GM23338 (cell line): ENCODE measurements around the gene PAX5. TPM values are rescaled to one million over a fixed set of nuclear protein-coding genes. Genes with fewer than 3 reads are reported as not detected.
A peak's percentile ranks its signal among the peaks of the same experiment; 100 is the strongest.

Experiments used
- ATAC-seq: fragments of 200-7000 bp; cut with Tn5 transposase; 3 replicates; pipeline ENCODE4 v1.9.1; 2020
- DNase-seq: peaks from one replicate; pipeline ENCODE4 v3.0.0-alpha.2; 2015; ENCODE audit warnings: low spot score
- H2AFZ ChIP-seq: fragments of 200-600 bp; sonication (generic); 2 replicates; pipeline ENCODE4 v1.8.0; 2016; ENCODE audit warnings: antibody characterized with exemption, mild to moderate bottlenecking, moderate library complexity
- H3F3A ChIP-seq: fragments of 200-600 bp; sonication (generic); replicated peaks from 2 replicates; pipeline ENCODE4 v1.8.0; 2017; ENCODE audit warnings: antibody characterized with exemption, mixed run types, low read depth
- H3K27ac ChIP-seq: fragments of 200-600 bp; sonication (generic); 2 replicates; pipeline ENCODE4 v1.6.1; 2016; ENCODE audit warnings: low read depth
- H3K27me3 ChIP-seq: fragments of 200-600 bp; sonication (generic); 2 replicates; pipeline ENCODE4 v1.8.0; 2016; ENCODE audit warnings: mild to moderate bottlenecking, mixed run types, moderate library complexity; ENCODE audit not compliant: insufficient read depth
- H3K36me3 ChIP-seq: fragments of 200-600 bp; sonication (generic); 2 replicates; pipeline ENCODE4 v1.8.0; 2016; ENCODE audit warnings: mild to moderate bottlenecking; ENCODE audit not compliant: insufficient read depth
- H3K4me1 ChIP-seq: fragments of 200-600 bp; sonication (generic); 2 replicates; pipeline ENCODE4 v1.8.0; 2016; ENCODE audit warnings: mild to moderate bottlenecking, moderate library complexity; ENCODE audit not compliant: insufficient read depth
- H3K4me2 ChIP-seq: fragments of 200-600 bp; sonication (generic); 2 replicates; pipeline ENCODE4 v1.7.1; 2017; ENCODE audit warnings: mixed run types
- H3K4me3 ChIP-seq: fragments of 200-600 bp; sonication (generic); 2 replicates; pipeline ENCODE4 v1.6.1; 2016; ENCODE audit warnings: mixed run types
- H3K79me2 ChIP-seq: fragments of 200-600 bp; sonication (generic); replicated peaks from 2 replicates; pipeline ENCODE4 v1.8.0; 2017; ENCODE audit warnings: mild to moderate bottlenecking; ENCODE audit not compliant: insufficient read depth
- H3K9me2 ChIP-seq: fragments of 200-600 bp; sonication (generic); 2 replicates; pipeline ENCODE4 v1.8.0; 2017; ENCODE audit not compliant: insufficient read depth
- H4K20me1 ChIP-seq: fragments of 200-600 bp; sonication (generic); replicated peaks from 2 replicates; pipeline ENCODE4 v1.8.0; 2017; ENCODE audit warnings: mild to moderate bottlenecking; ENCODE audit not compliant: insufficient read depth
- H3K27ac Mint-ChIP-seq: 2 replicates; pipeline ENCODE4 v1.8.0; 2020; ENCODE audit warnings: inconsistent platforms, mild to moderate bottlenecking, moderate library complexity, mixed read lengths
- H3K27me3 Mint-ChIP-seq: 3 replicates; pipeline ENCODE4 v1.8.0; 2022; ENCODE audit warnings: low read depth, mild to moderate bottlenecking, moderate library complexity, mixed read lengths, inconsistent platforms; ENCODE audit not compliant: insufficient read depth, poor library complexity
- H3K36me3 Mint-ChIP-seq: 3 replicates; pipeline ENCODE4 v1.8.0; 2021; ENCODE audit warnings: low read depth, mild to moderate bottlenecking, inconsistent platforms, moderate library complexity, mixed read lengths
- H3K4me1 Mint-ChIP-seq: 3 replicates; pipeline ENCODE4 v1.8.0; 2020; ENCODE audit warnings: mild to moderate bottlenecking, inconsistent platforms, mixed read lengths
- H3K4me3 Mint-ChIP-seq: 3 replicates; pipeline ENCODE4 v1.8.0; 2021; ENCODE audit warnings: moderate library complexity, mild to moderate bottlenecking, inconsistent platforms, mixed read lengths
- H3K9me3 Mint-ChIP-seq: 3 replicates; pipeline ENCODE4 v1.8.0; 2020; ENCODE audit warnings: moderate library complexity, mild to moderate bottlenecking, inconsistent platforms, mixed read lengths
- CREB1 ChIP-seq: fragments of 250-450 bp; sonication (Bioruptor Pico); IDR thresholded peaks from 2 replicates; pipeline ENCODE4 v1.5.0; 2020; ENCODE audit warnings: low read depth, mild to moderate bottlenecking, moderate library complexity
- EZH2 ChIP-seq: fragments of 200-600 bp; sonication (generic); IDR thresholded peaks from one replicate; pipeline ENCODE4 v1.8.0; 2017; ENCODE audit warnings: antibody characterized with exemption, mild to moderate bottlenecking, low read depth; ENCODE audit not compliant: unreplicated experiment
- JUNB ChIP-seq: IDR thresholded peaks from one replicate; pipeline ENCODE4 v1.6.1; 2016; ENCODE audit warnings: antibody characterized with exemption; ENCODE audit not compliant: unreplicated experiment
- NANOG ChIP-seq: IDR thresholded peaks from 2 replicates; pipeline ENCODE4 v1.6.1; 2016; ENCODE audit warnings: antibody characterized with exemption, borderline replicate concordance
- STAT1 ChIP-seq: IDR thresholded peaks from one replicate; pipeline ENCODE4 v1.6.1; 2016; ENCODE audit warnings: antibody characterized with exemption; ENCODE audit not compliant: unreplicated experiment
- ZNF331 ChIP-seq: fragments of 250-450 bp; sonication (Bioruptor Pico); IDR thresholded peaks from 2 replicates; pipeline ENCODE4 v1.5.0; 2020; ENCODE audit warnings: low read depth, mild to moderate bottlenecking, moderate library complexity
- polyA plus RNA-seq: library from polyadenylated mRNA; unstranded; fragments of >200 nt; fragmentation: Nextera tagmentation; extraction: Ambion mirVana; gene quantifications from 2 replicates; pipeline ENCODE4 v1.2.1, GENCODE V29; 2016
- total RNA-seq: library from RNA; depleted of rRNA; stranded (reverse); fragments of >200 nt; shearing (Covaris generic); gene quantifications from 2 replicates; pipeline ENCODE4 v1.2.3, GENCODE V29; 2014
- TF ChIP-seq, protein P1 (sequence below): IDR thresholded peaks from one replicate; pipeline ENCODE4 v1.6.1; 2018; ENCODE audit warnings: antibody characterized with exemption; ENCODE audit not compliant: unreplicated experiment
- TF ChIP-seq, protein P2 (sequence below): IDR thresholded peaks from 2 replicates; pipeline ENCODE4 v1.6.1; 2016; ENCODE audit warnings: antibody characterized with exemption
- TF ChIP-seq, protein P3 (sequence below), 2 experiments: fragments of 200-600 bp in 1 of 2; sonication (generic) in 1 of 2; conservative IDR thresholded peaks; 2 replicates each; pipeline versions ENCODE4 v1.5.1 to v1.6.1; 2016 to 2017; ENCODE audit warnings: antibody characterized with exemption in 2 of 2, low read depth in 2 of 2, mild to moderate bottlenecking in 2 of 2, moderate library complexity in 1 of 2

PAX5 gene
- total and polyA plus RNA-seq, 2 experiments from 2014 or later = 0.17 to 0.60 TPM

DNA sequence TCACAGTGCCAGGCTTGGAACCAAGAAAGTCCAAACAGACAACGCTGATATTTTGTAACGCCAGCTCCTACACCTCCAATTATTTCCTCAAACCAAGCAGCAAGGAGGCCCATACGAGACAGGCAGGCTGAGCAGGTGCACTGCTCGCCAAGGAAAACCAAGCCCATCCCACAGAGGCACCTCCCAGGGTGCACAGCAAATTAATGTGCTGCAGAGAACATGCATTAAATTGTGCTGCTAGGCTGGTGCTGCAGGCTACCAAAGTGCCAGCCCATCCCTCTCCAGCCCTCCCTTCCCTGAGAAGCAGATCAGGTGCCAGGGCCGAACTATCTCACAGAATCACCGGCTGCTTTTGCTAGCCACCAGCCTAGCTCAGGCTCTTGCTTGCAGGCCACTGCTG is 137.8 kb downstream of the PAX5 start (continued):
- TF ChIP-seq, protein P1, sequence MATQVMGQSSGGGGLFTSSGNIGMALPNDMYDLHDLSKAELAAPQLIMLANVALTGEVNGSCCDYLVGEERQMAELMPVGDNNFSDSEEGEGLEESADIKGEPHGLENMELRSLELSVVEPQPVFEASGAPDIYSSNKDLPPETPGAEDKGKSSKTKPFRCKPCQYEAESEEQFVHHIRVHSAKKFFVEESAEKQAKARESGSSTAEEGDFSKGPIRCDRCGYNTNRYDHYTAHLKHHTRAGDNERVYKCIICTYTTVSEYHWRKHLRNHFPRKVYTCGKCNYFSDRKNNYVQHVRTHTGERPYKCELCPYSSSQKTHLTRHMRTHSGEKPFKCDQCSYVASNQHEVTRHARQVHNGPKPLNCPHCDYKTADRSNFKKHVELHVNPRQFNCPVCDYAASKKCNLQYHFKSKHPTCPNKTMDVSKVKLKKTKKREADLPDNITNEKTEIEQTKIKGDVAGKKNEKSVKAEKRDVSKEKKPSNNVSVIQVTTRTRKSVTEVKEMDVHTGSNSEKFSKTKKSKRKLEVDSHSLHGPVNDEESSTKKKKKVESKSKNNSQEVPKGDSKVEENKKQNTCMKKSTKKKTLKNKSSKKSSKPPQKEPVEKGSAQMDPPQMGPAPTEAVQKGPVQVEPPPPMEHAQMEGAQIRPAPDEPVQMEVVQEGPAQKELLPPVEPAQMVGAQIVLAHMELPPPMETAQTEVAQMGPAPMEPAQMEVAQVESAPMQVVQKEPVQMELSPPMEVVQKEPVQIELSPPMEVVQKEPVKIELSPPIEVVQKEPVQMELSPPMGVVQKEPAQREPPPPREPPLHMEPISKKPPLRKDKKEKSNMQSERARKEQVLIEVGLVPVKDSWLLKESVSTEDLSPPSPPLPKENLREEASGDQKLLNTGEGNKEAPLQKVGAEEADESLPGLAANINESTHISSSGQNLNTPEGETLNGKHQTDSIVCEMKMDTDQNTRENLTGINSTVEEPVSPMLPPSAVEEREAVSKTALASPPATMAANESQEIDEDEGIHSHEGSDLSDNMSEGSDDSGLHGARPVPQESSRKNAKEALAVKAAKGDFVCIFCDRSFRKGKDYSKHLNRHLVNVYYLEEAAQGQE = no peak
- TF ChIP-seq, protein P2, sequence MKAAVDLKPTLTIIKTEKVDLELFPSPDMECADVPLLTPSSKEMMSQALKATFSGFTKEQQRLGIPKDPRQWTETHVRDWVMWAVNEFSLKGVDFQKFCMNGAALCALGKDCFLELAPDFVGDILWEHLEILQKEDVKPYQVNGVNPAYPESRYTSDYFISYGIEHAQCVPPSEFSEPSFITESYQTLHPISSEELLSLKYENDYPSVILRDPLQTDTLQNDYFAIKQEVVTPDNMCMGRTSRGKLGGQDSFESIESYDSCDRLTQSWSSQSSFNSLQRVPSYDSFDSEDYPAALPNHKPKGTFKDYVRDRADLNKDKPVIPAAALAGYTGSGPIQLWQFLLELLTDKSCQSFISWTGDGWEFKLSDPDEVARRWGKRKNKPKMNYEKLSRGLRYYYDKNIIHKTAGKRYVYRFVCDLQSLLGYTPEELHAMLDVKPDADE = no peak
- TF ChIP-seq STAT1 = no peak
- no peak for TF ChIP-seq NANOG
- TF ChIP-seq EZH2 = no peak
- no peak for TF ChIP-seq ZNF331 (CRISPR knock-in tag)
- TF ChIP-seq, protein P3, sequence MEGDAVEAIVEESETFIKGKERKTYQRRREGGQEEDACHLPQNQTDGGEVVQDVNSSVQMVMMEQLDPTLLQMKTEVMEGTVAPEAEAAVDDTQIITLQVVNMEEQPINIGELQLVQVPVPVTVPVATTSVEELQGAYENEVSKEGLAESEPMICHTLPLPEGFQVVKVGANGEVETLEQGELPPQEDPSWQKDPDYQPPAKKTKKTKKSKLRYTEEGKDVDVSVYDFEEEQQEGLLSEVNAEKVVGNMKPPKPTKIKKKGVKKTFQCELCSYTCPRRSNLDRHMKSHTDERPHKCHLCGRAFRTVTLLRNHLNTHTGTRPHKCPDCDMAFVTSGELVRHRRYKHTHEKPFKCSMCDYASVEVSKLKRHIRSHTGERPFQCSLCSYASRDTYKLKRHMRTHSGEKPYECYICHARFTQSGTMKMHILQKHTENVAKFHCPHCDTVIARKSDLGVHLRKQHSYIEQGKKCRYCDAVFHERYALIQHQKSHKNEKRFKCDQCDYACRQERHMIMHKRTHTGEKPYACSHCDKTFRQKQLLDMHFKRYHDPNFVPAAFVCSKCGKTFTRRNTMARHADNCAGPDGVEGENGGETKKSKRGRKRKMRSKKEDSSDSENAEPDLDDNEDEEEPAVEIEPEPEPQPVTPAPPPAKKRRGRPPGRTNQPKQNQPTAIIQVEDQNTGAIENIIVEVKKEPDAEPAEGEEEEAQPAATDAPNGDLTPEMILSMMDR (conservative IDR thresholded peaks at IDR 0.05; ENCODE audit: low read depth in 2 of 2) = no peak

DNA sequence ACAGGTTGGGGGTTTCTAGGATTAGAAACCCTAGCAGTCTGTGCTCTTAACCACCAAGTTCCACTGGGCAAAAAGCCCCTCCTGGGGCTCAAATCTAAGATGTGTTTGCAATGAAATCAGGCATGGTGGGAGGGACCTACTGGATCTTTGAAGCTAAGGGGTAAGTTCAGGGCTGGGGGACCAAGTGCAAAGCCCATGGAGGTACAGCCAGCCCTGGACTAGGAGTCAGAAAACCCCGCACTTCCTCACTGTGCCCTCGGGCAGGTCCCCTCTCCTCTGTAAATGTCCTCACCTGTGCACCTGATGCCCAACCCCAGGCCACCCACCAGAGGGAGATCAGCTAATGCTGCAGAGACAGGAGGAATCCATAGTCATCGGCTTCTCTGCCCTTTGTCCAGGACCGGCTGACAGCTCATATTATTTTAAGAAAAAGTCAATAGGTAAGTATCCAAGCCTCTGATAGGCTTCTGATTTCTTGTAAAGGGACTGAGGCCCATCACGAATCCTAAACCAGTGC is 138.3 kb downstream of the PAX5 start:
- no peaks in the 10 kb centered on the region for H3K36me3 ChIP-seq
- no peak overlapping the region for H3K27ac Mint-ChIP-seq
- H2AFZ ChIP-seq = no peak overlapping the region
- H3F3A ChIP-seq = no peaks in the 10 kb centered on the region
- no peaks in the 10 kb centered on the region; the same call in 2 of the 3 replicates for H3K9me3 Mint-ChIP-seq
- no peaks in the 10 kb centered on the region for H3K79me2 ChIP-seq
- H4K20me1 ChIP-seq = no peaks in the 10 kb centered on the region
- no peak overlapping the region for H3K4me2 ChIP-seq
- no peak overlapping the region for H3K4me3 Mint-ChIP-seq
- peaks cover 8% of the 10 kb centered on the region; the same call in 1 of the 2 replicates for H3K4me1 ChIP-seq
- no peaks in the 10 kb centered on the region for H3K9me2 ChIP-seq
- no peak for DNase-seq
- no peak overlapping the region for H3K4me3 ChIP-seq
- peaks cover 22% of the 10 kb centered on the region for H3K4me1 Mint-ChIP-seq
- H3K27me3 ChIP-seq = no peaks in the 10 kb centered on the region
- TF ChIP-seq NANOG (no peak), JUNB (no peak), CREB1 (no peak)
- TF ChIP-seq, protein P2 = no peak
- TF ChIP-seq, protein P3 (conservative IDR thresholded peaks at IDR 0.05; ENCODE audit: low read depth in 2 of 2) = peak in 1 of 2 experiments; percentile 24; a peak in 1 of 4 replicates
- TF ChIP-seq, protein P1 = no peak
- no peak overlapping the region for H3K27ac ChIP-seq
- no peaks in the 10 kb centered on the region; the same call in 2 of the 3 replicates for H3K36me3 Mint-ChIP-seq
- H3K27me3 Mint-ChIP-seq = peaks cover 3% of the 10 kb centered on the region
- ATAC-seq = peak; percentile 37
